Lung (tissue), 12 donors: Measurements from ENCODE around the gene SLC3A2. TPM values are rescaled to one million over a fixed set of nuclear protein-coding genes. Genes with fewer than 3 reads are reported as not detected.

ENCODE experiments used
- ATAC-seq: fragments of 200-7000 bp; cut with Tn5 transposase; one replicate; pipeline ENCODE4 v1.9.1; 2020; ENCODE audit warnings: moderate number of reproducible peaks; ENCODE audit not compliant: insufficient read depth, low FRiP score
- DNase-seq, 3 donors: peaks; one replicate each; pipeline ENCODE4 v3.0.0-alpha.2; 2013 to 2017
- H3K27ac ChIP-seq, 2 donors: one replicate each; pipeline ENCODE4 v1.5.1; 2013; ENCODE audit warnings: mild to moderate bottlenecking in 2 of 2, moderate library complexity in 2 of 2, control low read depth in 1 of 2, inconsistent platforms in 1 of 2, low read depth in 1 of 2, low read length in 1 of 2
- H3K27me3 ChIP-seq, 3 donors: one replicate each; pipeline ENCODE4 v1.5.1; 2013; ENCODE audit warnings: low read length in 2 of 3; ENCODE audit not compliant: control insufficient read depth in 3 of 3, insufficient read depth in 3 of 3
- H3K36me3 ChIP-seq, 4 donors: one replicate each; pipeline ENCODE4 v1.5.1; 2013; ENCODE audit warnings: low read length in 4 of 4, mild to moderate bottlenecking in 1 of 4, moderate library complexity in 1 of 4; ENCODE audit not compliant: control insufficient read depth in 4 of 4, insufficient read depth in 4 of 4
- H3K4me1 ChIP-seq, 5 donors: one replicate each; pipeline ENCODE4 v1.5.1; 2013; ENCODE audit warnings: low read length in 5 of 5, mild to moderate bottlenecking in 2 of 5, moderate library complexity in 1 of 5; ENCODE audit not compliant: control insufficient read depth in 5 of 5, insufficient read depth in 5 of 5
- H3K4me3 ChIP-seq: one replicate; pipeline ENCODE4 v1.5.1; 2013; ENCODE audit warnings: mild to moderate bottlenecking, control low read depth, moderate library complexity
- H3K9ac ChIP-seq, 2 donors: one replicate each; pipeline ENCODE4 v1.5.1; 2013; ENCODE audit warnings: low read length in 2 of 2, control low read depth in 1 of 2; ENCODE audit not compliant: insufficient read depth in 1 of 2
- H3K9me3 ChIP-seq, 4 donors: one replicate each; pipeline ENCODE4 v1.5.1; 2013; ENCODE audit warnings: low read length in 3 of 4, mild to moderate bottlenecking in 1 of 4, moderate library complexity in 1 of 4; ENCODE audit not compliant: control insufficient read depth in 4 of 4, insufficient read depth in 3 of 4
- WGBS, 2 donors: extraction: QIAGEN DNeasy Blood & Tissue Kit; methylation state at CpG; one replicate each; pipeline ENCODE4 v1.1.7; 2013; 5-methylcytosine and 5-hydroxymethylcytosine counted together
- polyA plus RNA-seq, 2 donors: library from polyadenylated mRNA; stranded (reverse); fragments of 200-250 nt; gene quantifications; one replicate each; pipeline ENCODE4 v1.2.1, GENCODE V29; 2013
- total RNA-seq, 2 donors: library from RNA; depleted of rRNA in 1 of 2; stranded (reverse); fragments of >200 nt in 1 of 2; gene quantifications; one replicate each; pipeline ENCODE4 v1.2.1, GENCODE V29; 2014 to 2021
- TF ChIP-seq, protein P1 (sequence below): IDR thresholded peaks from 2 replicates; pipeline ENCODE4 v1.5.1; 2012; ENCODE audit warnings: mild to moderate bottlenecking; ENCODE audit errors: control extremely low read depth, extremely low read depth
- donor health status: control.
- donor health status: control.
- donor health status: Bipolar disorder and iron deficiency.
- donor health status: healthy.
- donor health status: DM: yes; HTN: yes; CAD: no.

The SLC3A2 gene
- total and polyA plus RNA-seq, 4 donors, result 151 to 265 (median 211) TPM

DNA sequence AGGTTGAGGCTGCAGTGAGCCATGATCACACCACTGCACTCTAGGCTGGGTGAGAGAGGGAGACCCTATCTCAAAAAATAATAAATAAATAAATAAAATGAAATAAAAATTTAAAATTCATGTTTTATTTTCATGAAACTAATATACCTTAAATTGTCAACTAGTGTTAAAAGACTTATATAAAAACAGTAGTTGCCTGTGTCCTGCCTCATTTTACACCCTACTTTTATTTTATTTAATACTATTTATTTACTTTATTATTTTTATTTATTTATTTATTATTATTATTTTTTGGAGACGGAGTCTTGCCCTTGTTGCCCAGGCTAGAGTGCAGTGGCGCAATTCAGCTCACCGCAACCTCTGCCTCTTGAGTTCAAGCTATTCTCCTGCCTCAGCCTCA, 36.5 kb upstream of the SLC3A2 start:
- H3K27me3 ChIP-seq, result no peaks in the 10 kb centered on the region
- ATAC-seq (no peak), DNase-seq (no peak)
- H3K4me1 ChIP-seq, result peaks cover 0 to 10% (median 4%) of the 10 kb centered on the region in 5 donors
- H3K27ac ChIP-seq, result no peak overlapping the region
- H3K9me3 ChIP-seq, result no peaks in the 10 kb centered on the region
- H3K9ac ChIP-seq, result no peak overlapping the region
- TF ChIP-seq, protein P1, sequence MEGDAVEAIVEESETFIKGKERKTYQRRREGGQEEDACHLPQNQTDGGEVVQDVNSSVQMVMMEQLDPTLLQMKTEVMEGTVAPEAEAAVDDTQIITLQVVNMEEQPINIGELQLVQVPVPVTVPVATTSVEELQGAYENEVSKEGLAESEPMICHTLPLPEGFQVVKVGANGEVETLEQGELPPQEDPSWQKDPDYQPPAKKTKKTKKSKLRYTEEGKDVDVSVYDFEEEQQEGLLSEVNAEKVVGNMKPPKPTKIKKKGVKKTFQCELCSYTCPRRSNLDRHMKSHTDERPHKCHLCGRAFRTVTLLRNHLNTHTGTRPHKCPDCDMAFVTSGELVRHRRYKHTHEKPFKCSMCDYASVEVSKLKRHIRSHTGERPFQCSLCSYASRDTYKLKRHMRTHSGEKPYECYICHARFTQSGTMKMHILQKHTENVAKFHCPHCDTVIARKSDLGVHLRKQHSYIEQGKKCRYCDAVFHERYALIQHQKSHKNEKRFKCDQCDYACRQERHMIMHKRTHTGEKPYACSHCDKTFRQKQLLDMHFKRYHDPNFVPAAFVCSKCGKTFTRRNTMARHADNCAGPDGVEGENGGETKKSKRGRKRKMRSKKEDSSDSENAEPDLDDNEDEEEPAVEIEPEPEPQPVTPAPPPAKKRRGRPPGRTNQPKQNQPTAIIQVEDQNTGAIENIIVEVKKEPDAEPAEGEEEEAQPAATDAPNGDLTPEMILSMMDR, result no peak
- H3K36me3 ChIP-seq, result no peaks in the 10 kb centered on the region
- H3K4me3 ChIP-seq, result no peak overlapping the region
- WGBS, 2 donors, result 92 to 98% methylated on average over 3 of the region's 3 CpGs

DNA sequence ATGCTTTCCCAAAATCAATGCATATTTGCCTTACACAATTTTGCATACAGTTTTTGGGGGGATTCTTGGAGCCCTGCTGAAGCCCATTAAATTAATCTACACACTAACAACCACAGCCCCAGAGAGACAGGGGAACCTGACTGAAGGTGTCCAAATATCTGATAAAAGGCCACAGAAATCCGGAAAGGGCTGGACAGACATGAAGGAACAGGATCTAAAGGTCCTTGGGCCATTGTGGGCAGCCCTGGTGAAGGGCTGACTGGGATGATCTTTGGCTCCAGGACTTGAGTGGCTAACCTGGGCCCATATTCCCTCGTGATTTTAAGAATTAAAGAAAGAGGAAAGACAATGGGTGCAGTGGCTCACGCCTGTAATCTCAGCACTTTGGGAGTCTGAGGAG, 34.5 kb upstream of the SLC3A2 start:
- no peak overlapping the region for H3K9ac ChIP-seq
- no peak overlapping the region for H3K27ac ChIP-seq
- ATAC-seq (no peak), DNase-seq (no peak)
- H3K4me3 ChIP-seq, result no peak overlapping the region
- TF ChIP-seq, protein P1, result no peak
- WGBS, 2 donors, result 90 to 92% methylated on average over 3 of the region's 3 CpGs
- H3K9me3 ChIP-seq, result no peaks in the 10 kb centered on the region
- H3K27me3 ChIP-seq, result no peaks in the 10 kb centered on the region
- peaks cover 0 to 10% (median 3%) of the 10 kb centered on the region in 5 donors for H3K4me1 ChIP-seq
- peaks cover 0 to under 1% (median 0%) of the 10 kb centered on the region in 4 donors for H3K36me3 ChIP-seq

DNA sequence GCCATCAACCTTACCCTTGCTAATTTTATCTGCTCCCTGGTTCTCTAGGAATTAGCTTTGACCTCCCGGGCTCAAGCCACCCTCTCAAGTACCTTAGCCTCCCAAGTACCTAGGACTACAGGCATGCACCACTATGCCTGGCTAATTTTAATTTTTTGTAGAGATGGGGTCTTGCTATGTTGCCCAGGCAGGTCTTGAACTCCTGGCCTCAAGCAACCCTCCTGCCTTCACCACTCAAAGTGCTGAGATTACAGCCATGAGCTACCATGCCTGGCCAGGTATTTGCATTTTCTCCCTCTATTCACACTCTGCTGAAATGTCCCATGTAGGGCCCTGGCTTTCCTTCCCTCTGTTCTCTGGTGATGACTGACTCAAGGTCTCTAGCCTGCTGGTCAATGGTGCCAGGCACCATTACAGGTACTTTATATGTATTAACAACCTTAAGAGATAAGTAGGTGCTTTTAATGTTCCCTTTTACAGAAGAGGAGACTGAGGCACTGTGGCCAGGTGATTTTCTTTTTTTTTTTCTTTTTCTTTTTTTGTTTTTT, 32.9 kb upstream of the SLC3A2 start:
- Histone ChIP-seq H3K4me3 (no peak overlapping the region), H3K4me1 (peaks cover 0 to under 1% (median 0%) of the 10 kb centered on the region in 5 donors), H3K36me3 (peaks cover 6 to 15% (median 8%) of the 10 kb centered on the region in 4 donors), H3K27ac (no peak overlapping the region), H3K9me3 (no peaks in the 10 kb centered on the region), H3K9ac (no peak overlapping the region), H3K27me3 (no peaks in the 10 kb centered on the region)
- TF ChIP-seq, protein P1, result no peak
- ATAC-seq (no peak), DNase-seq (no peak)
- 89 to 95% methylated on average over 1 of the region's 1 CpG for WGBS, 2 donors
